Cardiac muscle cell (in vitro differentiated cells and primary cell): ENCODE measurements around the gene ANHX. TPM values are rescaled to one million over a fixed set of nuclear protein-coding genes. Genes with fewer than 3 reads are reported as not detected.

Experiments used
- DNase-seq, 2 donors: peaks; one replicate each; pipeline versions ENCODE4 v3.0.0 to v3.0.0-alpha.2; 2010 to 2017; ENCODE audit warnings: low read depth in 1 of 2, low spot score in 1 of 2
- H3K27ac ChIP-seq: fragments of 200-600 bp; sonication (generic); 2 replicates; pipeline ENCODE4 v1.5.1; 2016
- H3K27me3 ChIP-seq: fragments of 200-600 bp; sonication (generic); 2 replicates; pipeline ENCODE4 v1.6.0; 2016; ENCODE audit warnings: control low read depth
- H3K36me3 ChIP-seq: fragments of 200-600 bp; sonication (generic); 2 replicates; pipeline ENCODE4 v1.5.1; 2016; ENCODE audit warnings: control low read depth
- H3K4me1 ChIP-seq: fragments of 200-600 bp; sonication (generic); 2 replicates; pipeline ENCODE4 v1.8.1; 2017; ENCODE audit warnings: low read depth, mild to moderate bottlenecking, mixed run types
- H3K4me3 ChIP-seq: fragments of 200-600 bp; sonication (generic); 2 replicates; pipeline ENCODE4 v1.5.1; 2016; ENCODE audit warnings: mild to moderate bottlenecking
- H3K9me3 ChIP-seq: fragments of 200-600 bp; sonication (generic); 2 replicates; pipeline ENCODE4 v1.5.1; 2017; ENCODE audit warnings: low read depth, mild to moderate bottlenecking, control low read depth
- polyA plus RNA-seq: library from polyadenylated mRNA; unstranded; fragments of >200 nt; fragmentation: Nextera tagmentation; extraction: Ambion mirVana; gene quantifications from 2 replicates; pipeline ENCODE4 v1.2.1, GENCODE V29; 2016
- total RNA-seq: library from RNA; depleted of rRNA; stranded (reverse); fragments of >200 nt; gene quantifications from 2 replicates; pipeline ENCODE4 v1.2.3, GENCODE V29; 2016
- TF ChIP-seq, protein P1 (sequence below): IDR thresholded peaks from 2 replicates; pipeline ENCODE4 v1.5.1; 2012; ENCODE audit warnings: low read depth, mild to moderate bottlenecking, low read length

The ANHX gene
- total and polyA plus RNA-seq, 2 experiments from 2014 or later, result not detected

DNA sequence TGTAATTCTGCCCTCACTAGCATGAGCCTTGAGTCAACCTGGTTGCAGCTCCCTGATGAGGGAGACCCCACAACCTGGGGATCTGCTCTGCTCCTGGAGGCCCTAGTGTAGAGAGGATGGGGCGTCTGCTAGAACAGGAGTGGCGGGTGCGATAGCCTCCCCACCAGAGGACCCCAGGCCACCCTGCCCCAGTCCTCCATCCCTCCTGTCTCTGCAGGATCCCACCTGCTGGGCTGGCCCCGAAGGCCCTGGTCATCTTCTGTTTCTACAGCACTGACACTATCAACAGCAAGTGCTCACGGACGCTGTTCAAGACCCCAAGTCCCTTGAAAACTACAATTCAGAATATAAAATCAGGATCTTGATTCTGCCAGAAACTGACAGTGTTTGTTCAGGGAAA is 15.2 kb downstream of the ANHX start:
- Histone ChIP-seq H3K9me3 (no peaks in the 10 kb centered on the region), H3K27me3 (no peaks in the 10 kb centered on the region), H3K4me1 (no peaks in the 10 kb centered on the region), H3K27ac (no peak overlapping the region), H3K36me3 (no peaks in the 10 kb centered on the region), H3K4me3 (no peak overlapping the region)
- no peak for DNase-seq
- TF ChIP-seq, protein P1, sequence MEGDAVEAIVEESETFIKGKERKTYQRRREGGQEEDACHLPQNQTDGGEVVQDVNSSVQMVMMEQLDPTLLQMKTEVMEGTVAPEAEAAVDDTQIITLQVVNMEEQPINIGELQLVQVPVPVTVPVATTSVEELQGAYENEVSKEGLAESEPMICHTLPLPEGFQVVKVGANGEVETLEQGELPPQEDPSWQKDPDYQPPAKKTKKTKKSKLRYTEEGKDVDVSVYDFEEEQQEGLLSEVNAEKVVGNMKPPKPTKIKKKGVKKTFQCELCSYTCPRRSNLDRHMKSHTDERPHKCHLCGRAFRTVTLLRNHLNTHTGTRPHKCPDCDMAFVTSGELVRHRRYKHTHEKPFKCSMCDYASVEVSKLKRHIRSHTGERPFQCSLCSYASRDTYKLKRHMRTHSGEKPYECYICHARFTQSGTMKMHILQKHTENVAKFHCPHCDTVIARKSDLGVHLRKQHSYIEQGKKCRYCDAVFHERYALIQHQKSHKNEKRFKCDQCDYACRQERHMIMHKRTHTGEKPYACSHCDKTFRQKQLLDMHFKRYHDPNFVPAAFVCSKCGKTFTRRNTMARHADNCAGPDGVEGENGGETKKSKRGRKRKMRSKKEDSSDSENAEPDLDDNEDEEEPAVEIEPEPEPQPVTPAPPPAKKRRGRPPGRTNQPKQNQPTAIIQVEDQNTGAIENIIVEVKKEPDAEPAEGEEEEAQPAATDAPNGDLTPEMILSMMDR, result no peak

DNA sequence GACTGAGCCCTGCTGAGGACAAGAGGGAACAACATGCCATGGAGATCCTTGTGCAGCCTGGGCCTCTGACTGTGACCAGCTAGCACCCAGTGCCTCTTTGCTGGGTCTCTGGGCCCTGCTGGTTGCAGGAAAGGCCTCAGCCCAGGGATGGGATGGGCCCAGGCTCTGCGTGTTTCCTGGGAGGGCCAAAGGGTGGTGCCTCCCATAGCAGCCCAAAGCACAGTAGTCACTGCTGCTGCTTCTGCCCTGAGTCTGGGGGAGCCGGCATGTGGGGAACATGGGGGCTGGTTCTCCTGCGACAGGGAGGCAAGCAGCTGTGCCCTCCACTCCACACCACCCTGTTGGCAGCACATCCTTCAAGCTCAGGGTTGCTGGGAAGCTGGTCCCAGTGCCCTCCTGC is 18.5 kb downstream of the ANHX start:
- TF ChIP-seq, protein P1, result no peak
- Histone ChIP-seq H3K9me3 (no peaks in the 10 kb centered on the region), H3K4me3 (no peak overlapping the region), H3K4me1 (no peaks in the 10 kb centered on the region), H3K27ac (no peak overlapping the region), H3K36me3 (no peaks in the 10 kb centered on the region), H3K27me3 (no peaks in the 10 kb centered on the region)
- no peak for DNase-seq

DNA sequence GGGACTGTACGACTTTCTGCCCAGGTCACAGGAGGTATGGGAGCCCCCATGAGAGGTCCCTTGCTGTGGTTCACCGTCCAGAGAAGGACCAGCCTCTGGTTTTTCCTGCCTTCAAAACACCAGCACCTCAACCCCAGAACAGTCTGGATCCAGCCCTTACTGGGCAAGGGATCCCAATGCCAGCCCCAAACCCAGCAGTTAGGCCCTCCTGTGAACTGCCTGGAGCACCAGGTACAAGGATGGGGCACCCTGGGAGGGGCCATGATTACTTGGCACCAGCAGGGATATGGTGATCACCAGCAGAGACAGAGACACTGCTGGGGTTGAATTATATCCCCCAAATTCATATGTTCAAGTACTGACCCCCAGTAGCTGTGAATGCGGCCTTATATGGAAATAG is 20.0 kb downstream of the ANHX start:
- H3K9me3 ChIP-seq, result no peaks in the 10 kb centered on the region
- TF ChIP-seq, protein P1, result no peak

DNA sequence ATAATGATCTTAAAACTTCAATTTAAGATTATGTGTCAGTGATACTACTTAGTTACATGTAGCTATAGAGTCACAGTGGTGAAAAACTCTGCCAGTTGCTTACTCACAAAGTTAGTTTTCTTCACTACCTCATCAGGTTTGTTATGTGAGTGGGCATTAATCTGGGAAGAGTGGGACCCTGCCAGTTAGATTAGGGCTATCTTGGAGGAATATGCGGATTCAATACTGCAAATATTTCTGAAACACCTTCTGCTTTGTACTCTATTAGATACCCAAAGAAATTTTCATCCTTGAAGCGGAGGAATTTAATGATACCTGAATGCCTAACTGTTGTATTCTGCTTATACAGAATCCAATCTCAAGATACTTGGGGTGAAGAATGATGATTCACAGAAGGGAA is 29.3 kb downstream of the ANHX start:
- no peak for DNase-seq
- Histone ChIP-seq H3K9me3 (peaks cover 38% of the 10 kb centered on the region), H3K4me3 (no peak overlapping the region), H3K36me3 (peaks cover 17% of the 10 kb centered on the region), H3K27me3 (no peaks in the 10 kb centered on the region), H3K4me1 (no peaks in the 10 kb centered on the region), H3K27ac (no peak overlapping the region)
- TF ChIP-seq, protein P1, result no peak

More for the DNA sequence above, 20.0 kb downstream of the ANHX start:
- Histone ChIP-seq H3K4me1 (no peaks in the 10 kb centered on the region), H3K4me3 (no peak overlapping the region), H3K27ac (no peak overlapping the region), H3K36me3 (no peaks in the 10 kb centered on the region), H3K27me3 (no peaks in the 10 kb centered on the region)
- no peak for DNase-seq

DNA sequence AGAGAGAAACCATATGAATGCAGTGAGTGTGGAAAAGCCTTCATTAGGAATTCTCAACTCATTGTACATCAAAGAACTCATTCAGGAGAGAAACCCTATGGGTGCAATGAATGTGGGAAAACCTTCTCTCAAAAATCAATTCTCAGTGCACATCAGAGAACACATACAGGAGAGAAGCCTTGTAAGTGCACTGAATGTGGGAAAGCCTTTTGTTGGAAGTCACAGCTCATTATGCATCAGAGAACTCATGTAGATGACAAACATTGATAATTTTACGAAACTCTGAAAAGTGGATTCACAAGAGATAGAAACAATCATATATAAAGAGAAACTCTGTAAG is 31.4 kb downstream of the ANHX start:
- H3K36me3 ChIP-seq, result peaks cover 17% of the 10 kb centered on the region
- H3K4me3 ChIP-seq, result no peak overlapping the region
- no peaks in the 10 kb centered on the region for H3K27me3 ChIP-seq

More for the DNA sequence above, 31.4 kb downstream of the ANHX start:
- Histone ChIP-seq H3K9me3 (peaks cover 34% of the 10 kb centered on the region), H3K4me1 (no peaks in the 10 kb centered on the region), H3K27ac (no peak overlapping the region)
- no peak for DNase-seq
- TF ChIP-seq, protein P1, result no peak
